Stimulated activated CD4-positive, alpha-beta T cell treated with anti-CD3 and anti-CD28 coated beads, Interleukin-15, amount 100 ng/mL, for 48 hours (primary cell): Measurements from ENCODE around the gene GAL3ST3.

ENCODE experiments used
- DNase-seq, 2 donors: peaks; one replicate each; pipeline ENCODE4 v3.0.0-alpha.2; 2020; ENCODE audit warnings: low read depth in 2 of 2

The GAL3ST3 gene

DNA sequence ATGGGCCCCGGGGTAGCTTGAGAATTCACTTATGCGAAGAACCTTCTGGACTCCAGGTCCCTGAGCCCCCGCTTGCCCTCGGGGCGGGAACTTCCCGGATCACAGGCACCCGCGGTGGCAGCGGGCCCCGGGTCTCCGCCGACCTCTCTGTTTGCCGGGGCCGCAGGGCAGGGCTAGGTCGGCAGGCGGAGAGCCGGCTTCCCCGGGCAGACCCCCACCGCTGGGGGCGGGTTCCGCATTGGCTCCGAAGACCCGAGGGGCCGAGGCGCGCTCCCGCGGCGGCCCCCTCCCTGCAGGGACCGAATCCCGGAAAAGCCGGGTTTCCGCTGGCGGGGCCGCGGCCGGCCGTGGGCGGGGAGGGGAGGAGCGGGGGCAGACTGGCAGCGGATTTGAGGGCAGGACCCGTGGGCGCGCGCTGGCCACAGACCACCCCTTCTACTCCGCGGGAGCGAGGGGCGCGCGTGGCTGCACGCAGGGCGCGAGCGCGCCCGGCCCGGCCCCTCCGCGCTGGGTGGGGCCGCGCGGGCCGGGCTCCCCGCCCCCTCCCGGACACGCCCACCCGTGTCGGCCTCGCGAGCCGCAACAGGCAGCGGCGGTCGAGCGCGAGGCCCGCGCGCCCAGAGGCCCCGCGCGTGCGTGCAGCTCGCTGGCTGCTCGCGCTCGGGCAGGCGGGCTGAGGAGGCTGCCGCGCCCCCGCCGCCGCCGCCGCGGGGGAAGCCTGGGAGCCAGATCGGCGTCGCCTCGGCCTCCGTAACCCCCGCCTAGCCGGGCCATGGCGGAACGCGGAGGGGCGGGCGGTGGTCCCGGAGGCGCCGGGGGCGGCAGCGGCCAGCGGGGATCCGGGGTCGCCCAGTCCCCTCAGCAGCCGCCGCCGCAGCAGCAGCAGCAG is 21.0 kb upstream of the GAL3ST3 start, which contains the start of gene PACS1:
PACS1 (plus strand) TSS at position 558 of the 889 bp plus-strand sequence; CDS start at position 773, 215 bp downstream.
- DNase-seq: peak in 1 of 2 donors; percentile 54

DNA sequence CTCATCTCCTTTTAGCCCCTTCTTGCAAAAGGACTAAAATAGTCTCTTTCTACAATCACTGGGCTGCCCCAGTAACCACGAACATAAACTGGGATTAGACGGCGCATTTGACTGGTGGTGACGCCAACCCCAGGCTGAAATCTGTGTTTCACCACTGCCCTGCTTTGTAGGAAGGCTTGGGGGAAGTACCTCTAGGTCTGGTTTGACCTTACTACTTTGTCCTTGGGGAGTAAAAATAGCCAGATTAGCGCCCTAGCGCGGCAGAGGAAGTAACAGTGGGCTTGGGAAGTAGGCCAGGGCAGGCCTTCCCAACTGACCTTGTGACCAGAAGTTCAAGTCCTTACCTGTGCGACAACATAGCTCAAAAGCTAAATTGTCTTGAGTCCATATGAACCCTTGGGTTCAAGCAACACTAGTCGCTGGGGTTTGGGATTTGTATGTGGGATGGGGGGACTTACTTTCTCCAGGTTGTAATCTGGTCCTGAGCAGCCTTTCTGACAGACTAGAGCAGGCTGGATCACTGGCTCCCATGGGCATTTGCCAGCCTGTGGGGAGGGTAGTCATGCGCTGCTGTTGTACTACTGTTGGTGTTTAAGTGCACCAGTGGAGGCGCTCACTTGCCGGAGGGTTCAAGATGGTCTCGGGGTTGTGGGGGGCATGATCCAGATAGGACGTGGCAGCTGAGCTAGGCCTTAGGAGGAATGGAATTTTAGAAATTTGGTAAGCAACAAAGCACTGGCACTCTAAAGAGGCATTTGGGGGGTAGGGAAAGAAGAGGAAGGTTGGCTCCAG is 20.2 kb upstream of the GAL3ST3 start:
- no peak for DNase-seq

DNA sequence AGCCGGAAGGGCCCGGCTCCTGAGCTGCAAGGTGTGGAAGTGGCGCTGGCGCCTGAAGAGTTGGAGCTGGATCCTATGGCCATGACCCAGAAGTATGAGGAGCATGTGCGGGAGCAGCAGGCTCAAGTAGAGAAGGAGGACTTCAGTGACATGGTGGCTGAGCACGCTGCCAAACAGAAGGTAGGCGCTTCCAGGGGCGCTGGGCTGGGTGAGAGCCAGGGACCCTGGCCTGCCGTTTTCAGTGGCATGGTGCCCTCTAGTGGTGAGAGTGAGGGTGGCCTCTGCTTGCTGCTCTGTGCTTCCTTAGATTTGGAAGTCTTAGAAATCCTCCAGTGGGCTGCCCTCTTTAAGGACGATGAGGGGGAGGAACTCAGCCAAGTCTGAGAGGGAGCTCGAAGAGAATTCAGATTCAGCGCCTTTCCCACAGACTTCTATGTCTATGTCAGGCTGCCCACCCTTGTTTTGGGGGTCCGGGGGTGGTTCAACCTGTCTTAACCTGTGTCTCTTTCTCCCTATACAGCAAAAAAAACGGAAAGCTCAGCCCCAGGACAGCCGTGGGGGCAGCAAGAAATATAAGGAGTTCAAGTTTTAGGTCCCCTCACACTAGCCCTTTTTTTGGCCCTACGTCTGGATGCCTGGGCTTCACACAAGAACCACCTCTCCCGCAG is 19.3 kb upstream of the GAL3ST3 start:
- peak; percentile 46 to 61 for DNase-seq

DNA sequence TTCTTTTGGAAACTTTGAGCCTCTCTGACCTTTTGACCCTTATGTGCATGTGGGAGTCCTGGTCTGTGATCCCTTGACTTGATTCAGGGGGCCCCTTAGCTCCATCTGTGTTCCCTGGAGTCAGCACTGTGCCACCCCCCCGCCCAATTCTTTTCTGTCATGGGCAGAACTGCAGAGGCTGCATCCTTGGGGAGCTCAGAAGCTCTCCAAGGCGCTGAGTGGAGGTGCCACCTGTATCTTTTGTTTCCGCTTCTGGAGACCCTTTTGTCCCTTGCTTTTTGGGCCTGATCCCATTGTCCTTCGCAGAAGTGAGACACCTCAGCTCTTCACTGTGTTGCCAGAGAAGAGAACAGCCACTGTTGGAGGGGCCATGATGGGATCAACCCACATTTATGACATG is 18.7 kb upstream of the GAL3ST3 start:
- DNase-seq: no peak

DNA sequence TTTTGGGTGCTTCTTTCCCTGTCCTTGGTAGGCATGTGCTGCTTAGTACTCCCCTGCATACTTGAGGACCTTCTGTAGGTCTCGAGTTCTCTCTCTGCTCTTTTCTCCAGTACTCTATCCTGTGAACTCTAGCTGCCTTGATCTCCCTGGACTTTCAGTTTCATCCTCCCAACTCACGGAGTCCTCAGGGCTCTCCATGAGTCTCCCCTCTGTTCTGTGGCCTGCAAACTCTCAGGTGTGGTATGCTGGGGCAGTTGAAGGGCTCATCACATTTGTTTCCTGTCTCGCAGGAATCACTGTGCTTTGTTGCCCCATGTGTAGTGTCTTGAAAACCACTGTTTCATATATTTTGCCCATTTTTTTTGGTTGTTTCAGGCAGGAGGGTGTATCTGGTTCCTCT is 17.8 kb upstream of the GAL3ST3 start:
- no peak for DNase-seq

DNA sequence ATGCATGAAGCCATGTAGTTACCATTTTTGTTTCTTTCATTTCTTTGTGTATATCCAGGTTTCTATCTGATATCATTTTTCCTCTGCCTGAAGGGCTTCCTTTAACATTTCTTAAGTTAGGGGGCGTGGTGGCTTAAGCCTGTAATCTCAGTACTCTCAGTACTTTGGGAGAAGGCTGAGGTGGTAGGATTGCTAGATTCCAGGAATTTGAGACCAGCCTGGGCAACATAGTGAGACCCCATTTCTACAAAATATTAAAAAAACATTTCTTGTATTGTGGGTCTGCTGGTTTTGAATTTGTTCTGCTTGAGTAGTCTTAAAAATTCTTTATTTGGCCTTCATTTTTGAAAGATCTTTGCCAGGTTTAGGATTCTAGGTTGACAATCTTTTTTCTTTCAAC is 15.6 kb upstream of the GAL3ST3 start:
- no peak for DNase-seq

DNA sequence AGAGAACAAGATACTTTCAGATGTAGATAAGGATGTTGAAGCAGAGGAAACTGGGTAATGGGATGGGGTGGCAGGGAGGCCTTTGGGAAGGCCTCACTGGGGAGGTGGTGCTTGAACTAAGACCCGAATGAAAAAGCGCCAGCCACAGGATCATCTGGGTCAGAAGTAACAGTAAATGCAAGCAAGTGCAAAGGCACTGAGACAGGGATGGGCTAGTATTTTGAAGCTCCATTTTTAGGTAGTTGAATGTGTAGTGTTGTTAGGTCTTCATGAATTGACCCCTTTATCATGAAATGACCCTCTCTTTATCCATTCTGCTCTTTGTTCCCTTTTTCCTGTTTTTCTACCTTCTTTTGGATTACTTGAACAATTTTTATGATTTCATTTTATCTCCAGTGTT is 14.9 kb upstream of the GAL3ST3 start:
- DNase-seq: no peak

DNA sequence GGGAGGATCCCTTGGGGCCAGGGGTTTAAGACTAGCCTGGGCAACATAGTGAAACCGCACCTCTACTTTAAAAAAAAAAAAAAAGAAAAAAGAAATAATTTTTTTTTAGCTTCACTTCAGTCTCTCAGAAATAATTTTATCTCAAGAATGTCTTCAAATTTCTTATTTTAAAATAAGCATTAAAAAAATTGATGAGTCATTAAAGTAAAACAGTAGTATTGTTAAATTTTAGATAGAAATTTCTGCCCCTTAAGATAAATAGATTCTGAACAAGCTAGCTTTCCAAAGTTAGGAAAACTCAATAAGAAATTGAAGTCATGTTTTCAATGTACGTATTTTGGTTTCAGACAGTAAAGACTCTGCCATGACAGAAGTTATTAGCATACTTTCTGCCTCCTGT is 13.4 kb upstream of the GAL3ST3 start:
- no peak for DNase-seq

DNA sequence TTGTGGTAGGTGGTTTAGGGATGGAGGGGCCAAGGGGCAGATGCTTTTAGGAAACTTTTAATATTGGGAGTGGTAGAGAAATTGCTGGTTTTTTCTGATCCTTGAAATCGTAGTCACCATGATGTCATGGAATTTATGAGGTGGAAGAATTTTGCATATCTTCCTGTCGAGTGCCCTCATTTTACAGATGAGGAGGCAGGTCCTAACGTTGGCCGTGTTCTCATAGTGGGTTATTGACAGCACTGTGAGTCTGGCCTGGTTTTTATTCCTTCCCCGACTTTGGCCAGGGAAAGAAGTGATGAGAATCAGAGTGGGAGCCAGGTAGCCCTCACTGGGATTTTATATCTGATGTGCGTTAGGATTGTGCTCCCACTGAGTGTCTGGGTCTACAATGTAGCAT is 12.3 kb upstream of the GAL3ST3 start:
- no peak for DNase-seq

DNA sequence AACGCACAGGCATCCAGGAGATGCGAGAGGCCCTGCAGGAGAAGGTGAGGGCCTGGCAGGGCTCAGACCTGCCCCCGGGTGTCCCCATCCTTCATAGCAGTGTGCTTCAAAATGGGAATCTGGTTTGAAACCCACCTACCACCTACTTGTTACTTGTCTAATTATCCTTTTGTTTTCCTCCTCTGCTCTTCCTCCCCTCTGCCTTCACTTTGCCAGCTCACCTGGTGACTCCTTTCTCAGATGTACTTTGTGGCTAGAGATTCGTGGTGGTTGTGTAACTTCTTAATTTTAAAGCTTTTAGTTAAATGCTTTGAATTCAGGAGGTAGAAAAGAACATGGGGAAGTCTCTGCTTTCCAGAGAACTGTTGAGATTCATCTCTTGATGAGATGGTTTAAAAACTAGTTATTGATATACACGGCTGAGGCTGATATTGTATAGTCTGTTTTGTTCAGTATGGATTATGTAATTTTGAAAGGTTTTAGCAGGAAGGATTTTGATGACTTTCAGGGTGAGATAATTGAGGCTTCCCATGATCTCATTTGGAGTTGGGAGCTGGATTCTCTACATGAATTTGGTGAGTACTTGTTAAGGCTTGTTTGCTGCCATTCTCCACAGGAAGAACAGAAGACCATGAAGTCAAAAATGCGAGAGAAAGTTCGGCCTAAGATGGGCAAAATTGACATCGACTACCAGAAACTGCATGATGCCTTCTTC is 11.2 kb upstream of the GAL3ST3 start:
- DNase-seq: no peak

DNA sequence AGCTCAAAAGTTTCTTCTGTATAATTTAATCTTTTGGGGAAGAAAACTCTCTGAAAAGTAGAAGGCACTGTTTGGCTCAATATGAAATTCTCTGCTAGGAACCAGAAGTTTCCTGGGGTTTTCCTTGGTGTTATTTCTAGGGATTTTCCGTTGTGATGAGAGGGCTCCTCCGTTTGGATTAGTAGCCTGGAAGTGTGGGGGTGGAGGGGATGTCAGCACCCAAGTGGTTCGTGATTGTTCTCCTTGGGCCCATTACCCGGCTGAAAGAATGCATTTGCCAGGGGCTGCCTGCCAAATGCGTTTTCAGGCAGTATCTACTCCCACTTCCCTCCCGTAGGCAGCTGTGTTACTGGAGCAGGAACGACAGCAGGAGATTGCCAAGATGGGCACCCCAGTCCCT is 7.5 kb upstream of the GAL3ST3 start:
- no peak for DNase-seq

DNA sequence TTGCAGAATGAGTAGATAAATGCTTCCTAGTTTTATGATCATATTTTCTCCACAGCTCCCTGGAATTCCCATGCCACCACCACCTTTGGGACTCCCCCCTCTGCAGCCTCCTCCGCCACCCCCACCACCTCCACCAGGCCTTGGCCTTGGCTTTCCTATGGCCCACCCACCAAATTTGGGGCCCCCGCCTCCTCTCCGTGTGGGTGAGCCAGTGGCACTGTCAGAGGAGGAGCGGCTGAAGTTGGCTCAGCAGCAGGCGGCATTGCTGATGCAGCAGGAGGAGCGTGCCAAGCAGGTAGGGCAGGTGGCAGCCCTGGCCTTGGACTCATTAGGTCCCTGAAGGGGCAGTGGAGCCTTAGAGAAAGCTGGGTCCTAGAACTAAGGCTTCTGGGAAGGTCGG is 6.1 kb upstream of the GAL3ST3 start:
- DNase-seq: no peak

DNA sequence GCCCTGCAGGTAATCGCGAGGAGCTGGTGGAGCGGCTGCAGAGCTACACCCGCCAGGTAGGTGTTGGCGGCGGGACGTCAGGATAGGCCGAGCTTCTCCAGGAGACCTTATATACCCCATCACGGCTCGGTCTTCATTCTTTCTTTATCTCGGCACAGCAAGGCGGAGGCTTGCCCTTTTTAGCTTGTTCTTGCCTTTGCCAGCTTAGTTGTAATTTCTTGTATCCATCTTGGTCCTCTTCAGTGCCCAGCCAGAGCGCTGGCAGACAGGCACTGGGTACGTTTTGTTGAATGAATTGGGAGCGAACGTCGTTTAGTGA is 3.7 kb upstream of the GAL3ST3 start:
- DNase-seq: no peak

DNA sequence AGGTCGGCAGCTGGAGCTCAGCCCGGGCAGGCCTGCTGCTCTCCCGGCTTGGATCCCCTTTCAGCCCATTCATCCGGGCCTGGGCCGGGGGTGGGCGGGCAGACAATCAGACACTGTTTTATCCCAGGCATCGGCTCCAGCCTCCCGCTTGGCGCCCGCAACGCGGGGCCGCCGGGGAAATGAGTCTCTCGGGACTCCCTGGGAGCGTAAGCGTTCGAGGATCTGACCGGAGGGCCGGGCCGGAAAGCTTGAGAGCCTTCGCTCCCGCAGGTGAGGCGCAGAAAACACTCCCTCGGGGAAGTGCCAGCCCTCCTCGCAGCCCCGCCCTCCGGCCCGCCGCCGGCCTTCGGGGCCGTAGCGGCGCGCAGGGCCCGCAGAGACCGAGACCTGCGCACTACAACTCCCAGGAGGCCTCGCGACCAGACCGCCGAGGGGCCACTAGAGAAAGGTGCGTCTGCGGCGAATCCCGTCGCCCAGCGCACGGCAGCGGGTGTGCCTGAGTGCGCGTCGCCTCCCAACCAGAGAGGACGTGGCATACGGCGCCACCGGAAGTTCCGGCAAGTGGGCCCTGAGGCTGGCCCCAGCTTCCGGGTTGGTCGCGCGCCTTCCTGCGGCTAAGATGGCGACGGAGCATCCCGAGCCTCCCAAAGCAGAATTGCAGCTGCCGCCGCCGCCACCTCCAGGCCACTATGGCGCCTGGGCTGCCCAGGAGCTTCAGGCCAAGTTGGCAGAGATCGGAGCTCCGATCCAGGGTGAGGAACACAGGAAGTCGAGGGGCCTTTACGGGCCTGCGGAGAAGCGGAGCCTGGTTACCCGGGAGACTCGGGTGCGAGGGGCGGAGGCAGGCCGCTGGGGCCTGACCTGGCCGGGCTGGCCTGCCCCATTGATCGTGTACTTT is 3.1 kb upstream of the GAL3ST3 start, which contains the start of gene SF3B2:
SF3B2 (plus strand) TSS at position 599 of the 898 bp plus-strand sequence; CDS start at position 620, 21 bp downstream.
- peak; percentile 96 to 97 for DNase-seq

DNA sequence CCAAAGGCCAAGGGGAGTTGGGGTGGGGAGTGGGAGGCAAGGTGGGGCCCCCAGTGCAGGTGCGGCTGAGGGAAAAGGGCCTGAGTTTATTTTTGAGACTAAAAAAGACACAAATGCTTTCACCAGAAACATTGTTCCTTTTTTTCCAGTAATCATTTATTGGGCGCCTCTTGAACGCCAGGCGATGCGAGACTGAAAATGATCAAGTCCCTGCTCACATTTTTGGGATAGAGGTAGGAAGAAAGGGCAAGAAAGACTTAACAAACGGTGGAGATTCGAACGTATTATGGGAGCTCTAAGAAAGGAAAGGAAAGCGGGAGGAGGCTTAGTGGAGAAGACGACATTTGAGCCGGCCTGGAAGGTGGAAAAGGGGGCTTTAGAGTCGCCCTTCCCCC is 2.4 kb upstream of the GAL3ST3 start:
- no peak for DNase-seq

DNA sequence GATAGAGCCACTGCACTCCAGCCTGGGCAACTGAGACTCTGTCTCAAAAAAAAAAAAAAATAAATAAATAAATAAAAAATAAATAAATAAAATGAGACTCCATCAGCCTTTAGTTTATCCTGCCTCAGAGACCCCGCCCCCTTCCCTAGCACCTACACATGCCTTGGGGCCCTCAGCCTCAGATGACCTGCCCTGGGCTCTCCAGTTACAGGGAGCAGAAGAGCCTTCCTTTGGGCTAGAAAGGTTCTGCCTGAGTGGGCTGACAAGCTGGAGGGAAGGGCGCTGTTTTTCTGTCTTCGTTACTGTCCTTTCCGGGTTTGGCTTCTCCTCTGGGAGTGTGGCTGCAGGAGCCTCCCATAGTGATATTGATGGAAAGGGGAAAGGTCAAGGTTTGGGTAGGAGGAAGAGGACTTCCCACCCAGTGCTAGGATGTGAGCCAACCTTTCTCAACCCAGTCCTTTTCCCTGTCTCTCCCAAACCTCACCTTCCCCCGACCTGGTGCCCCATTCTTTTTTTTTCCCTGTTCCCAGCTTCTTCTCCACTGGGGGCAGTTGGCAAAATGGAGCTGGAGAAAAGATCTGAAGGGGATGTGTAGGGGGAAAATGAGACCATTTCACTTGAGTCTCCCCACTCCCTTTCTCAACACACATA is 1.7 kb upstream of the GAL3ST3 start:
- no peak for DNase-seq

DNA sequence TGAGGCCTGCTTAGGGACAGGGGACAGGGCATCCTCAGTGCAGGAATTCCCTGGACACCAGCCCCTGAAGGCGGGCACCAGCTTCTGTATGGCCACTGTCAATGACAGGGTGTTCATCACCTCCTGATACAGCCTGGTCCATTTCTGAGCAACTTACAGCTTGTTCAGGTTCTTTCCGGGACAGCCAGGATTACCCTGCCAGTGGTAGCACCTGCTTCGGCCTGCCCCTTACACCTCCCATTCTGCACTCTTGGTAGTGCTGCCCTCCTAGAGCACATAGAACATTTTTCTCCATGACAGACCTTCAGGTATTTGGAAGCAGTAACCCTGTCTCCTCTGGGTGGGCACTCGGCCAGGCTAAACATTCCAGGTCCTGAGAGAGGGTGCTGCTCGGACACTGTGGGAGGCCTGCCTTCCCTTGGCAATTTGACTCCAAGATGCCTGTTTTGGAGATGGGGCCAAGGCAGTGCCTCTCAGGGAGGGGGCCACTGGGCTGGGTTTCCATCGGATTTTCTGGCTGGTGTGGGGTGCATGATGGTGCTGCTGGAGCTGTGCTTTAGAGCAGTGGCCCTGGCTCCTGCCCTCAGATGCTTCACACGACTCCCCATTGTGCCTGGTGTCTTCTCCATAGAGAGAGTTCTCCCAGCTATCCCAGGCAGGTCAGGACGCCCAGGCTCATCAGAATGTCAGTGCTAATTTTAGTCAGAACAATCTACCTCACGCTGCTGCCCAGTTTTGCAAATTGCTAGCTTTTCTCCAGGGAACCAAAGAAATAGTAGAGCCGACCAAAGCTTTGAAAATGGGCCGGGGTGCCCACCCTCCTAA is 1.2 kb downstream of the GAL3ST3 start:
- no peak for DNase-seq

DNA sequence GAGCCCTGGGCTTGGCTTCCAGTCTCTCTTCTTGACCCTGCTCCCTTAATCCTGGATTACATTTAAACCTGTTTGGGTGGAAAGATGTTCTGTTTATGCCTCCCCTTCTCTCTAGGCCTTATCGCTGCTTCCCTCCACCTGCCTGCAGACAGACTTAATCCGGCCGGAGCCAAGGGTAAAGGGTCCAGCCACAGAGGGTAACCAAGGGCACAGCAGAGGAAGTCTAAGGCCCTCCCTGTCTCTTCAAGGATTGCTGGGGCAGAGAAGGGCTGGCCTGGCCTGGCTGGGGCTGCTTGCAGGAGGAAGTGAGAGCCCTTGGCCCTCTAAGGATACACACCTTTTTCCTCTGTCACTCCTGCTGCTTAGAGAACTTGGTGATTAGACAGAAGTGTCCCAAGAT is 2.1 kb downstream of the GAL3ST3 start:
- DNase-seq: no peak

DNA sequence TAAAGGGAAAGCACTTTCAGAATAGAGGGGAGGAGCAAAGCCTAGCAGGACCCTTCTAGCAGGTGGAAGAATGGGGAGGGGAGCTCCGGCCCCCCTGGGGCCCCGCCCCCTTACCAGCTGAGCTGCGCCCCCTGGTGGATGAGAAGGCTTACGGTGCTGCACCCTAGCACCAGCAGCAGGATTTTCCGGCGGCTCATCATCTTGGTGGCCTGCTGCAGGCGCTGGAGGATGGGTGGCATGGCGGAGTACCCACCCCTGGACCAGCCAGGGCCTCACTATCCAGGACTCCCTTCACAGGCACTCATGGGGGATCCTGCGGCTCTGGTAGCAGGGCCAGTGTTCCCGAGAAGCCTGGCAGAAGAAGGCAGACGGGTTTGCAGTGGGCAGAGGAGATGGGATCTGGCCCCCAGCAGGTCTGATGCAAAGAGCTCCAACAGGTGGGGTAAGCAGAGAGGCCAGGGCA is 3.8 kb downstream of the GAL3ST3 start:
- DNase-seq: peak; percentile 61 to 84
